A549 (cell line): ENCODE results near the gene COQ7. TPM values are rescaled to one million over a fixed set of nuclear protein-coding genes. Genes with fewer than 3 reads are reported as not detected.

Experiments used
- ATAC-seq, 2 experiments: fragments of 200-7000 bp in 1 of 2; fragments of >200 bp in 1 of 2; cut with Nextera tagmentation in 1 of 2; cut with Tn5 transposase in 1 of 2; 3 replicates each; pipeline versions ENCODE4 v1.8.0 to v1.9.1; 2018 to 2020; ENCODE audit warnings: mild to moderate bottlenecking in 1 of 2, moderate library complexity in 1 of 2
- CTCF ChIA-PET: fragments of 300-600 bp; sonication (Branson Sonifier 250); formaldehyde crosslinking; extraction: SDS; loops from one replicate; lab custom pipeline; 2021; ENCODE audit warnings: antibody characterized with exemption, inconsistent platforms; lab: Yijun Ruan, JAX
- POLR2A ChIA-PET: fragments of 350-600 bp; formaldehyde crosslinking; extraction: SDS; loops from one replicate; lab custom pipeline; 2021; ENCODE audit warnings: antibody characterized with exemption, inconsistent platforms; lab: Yijun Ruan, JAX
- DNase-seq, 2 experiments: peaks; one replicate each; pipeline versions ENCODE4 v3.0.0 to v3.0.0-alpha.2; 2011 to 2016; ENCODE audit warnings: low read depth in 1 of 2, low spot score in 1 of 2
- FAIRE-seq: peaks from 2 replicates; lab custom pipeline; 2011; peaks lifted over from hg19 to GRCh38; lab: Jason Lieb, UNC
- H3K27ac ChIP-seq, 2 experiments: fragments of >200 bp; sonication (Bioruptor Twin); formaldehyde crosslinking; 3 replicates each; pipeline ENCODE4 v1.5.1; 2016 to 2017
- H3K4me1 ChIP-seq: fragments of >200 bp; sonication (Bioruptor Twin); formaldehyde crosslinking; 3 replicates; pipeline ENCODE4 v1.6.1; 2016
- H3K4me2 ChIP-seq: fragments of >200 bp; sonication (Bioruptor Twin); formaldehyde crosslinking; 3 replicates; pipeline ENCODE4 v1.6.1; 2016
- H3K4me3 ChIP-seq: fragments of >200 bp; sonication (Bioruptor Twin); formaldehyde crosslinking; 3 replicates; pipeline ENCODE4 v1.5.1; 2016
- H3K9me3 ChIP-seq: fragments of >200 bp; sonication (Bioruptor Twin); formaldehyde crosslinking; 3 replicates; pipeline ENCODE4 v1.6.1; 2016
- BCL3 ChIP-seq: fragments of >200 bp; sonication (Bioruptor Twin); formaldehyde crosslinking; IDR thresholded peaks from 3 replicates; pipeline ENCODE4 v1.6.1; 2016
- CBX2 ChIP-seq: fragments of 200-600 bp; sonication (generic); IDR thresholded peaks from 2 replicates; pipeline ENCODE4 v1.6.1; 2016; ENCODE audit warnings: low read depth, mild to moderate bottlenecking, borderline replicate concordance
- CEBPB ChIP-seq, 2 experiments: fragments of >200 bp in 1 of 2; sonication (Bioruptor Twin) in 1 of 2; formaldehyde crosslinking in 1 of 2; IDR thresholded peaks; 2 replicates each; pipeline ENCODE4 v1.6.1; 2012 to 2016
- CHD2 ChIP-seq: fragments of 150-350 bp; IDR thresholded peaks from 2 replicates; pipeline ENCODE4 v1.6.1; 2014; ENCODE audit warnings: low read length; ENCODE audit not compliant: partially characterized antibody
- E2F6 ChIP-seq: IDR thresholded peaks from 2 replicates; pipeline ENCODE4 v1.6.1; 2012; ENCODE audit warnings: low read depth, borderline replicate concordance
- EHF ChIP-seq: fragments of 250-450 bp; sonication (Bioruptor Pico); IDR thresholded peaks from 2 replicates; pipeline ENCODE4 v1.5.0; 2020; ENCODE audit warnings: mild to moderate bottlenecking
- HDAC2 ChIP-seq: fragments of 200-600 bp; sonication (generic); IDR thresholded peaks from 2 replicates; pipeline ENCODE4 v1.6.1; 2016
- HEYL ChIP-seq: fragments of 250-450 bp; sonication (Bioruptor Pico); IDR thresholded peaks from 2 replicates; pipeline ENCODE4 v1.8.0; 2021; ENCODE audit warnings: mild to moderate bottlenecking, moderate library complexity
- HOXA7 ChIP-seq: fragments of 250-450 bp; sonication (Bioruptor Pico); IDR thresholded peaks from 2 replicates; pipeline ENCODE4 v1.5.0; 2020; ENCODE audit warnings: mild to moderate bottlenecking, moderate library complexity
- HOXB13 ChIP-seq: fragments of 250-450 bp; sonication (Bioruptor Pico); IDR thresholded peaks from 2 replicates; pipeline ENCODE4 v1.5.0; 2020; ENCODE audit warnings: low read depth, mild to moderate bottlenecking, moderate library complexity
- KDM5A ChIP-seq: fragments of 200-600 bp; sonication (generic); IDR thresholded peaks from 2 replicates; pipeline ENCODE4 v1.6.1; 2016; ENCODE audit warnings: antibody characterized with exemption, mild to moderate bottlenecking
- MAX ChIP-seq: IDR thresholded peaks from 2 replicates; pipeline ENCODE4 v1.6.1; 2012
- NR3C1 ChIP-seq: fragments of >200 bp; sonication (Bioruptor Twin); formaldehyde crosslinking; IDR thresholded peaks from 3 replicates; pipeline ENCODE4 v1.6.1; 2017
- POLR2A ChIP-seq: IDR thresholded peaks from 2 replicates; pipeline ENCODE4 v1.6.1; 2012; ENCODE audit warnings: mild to moderate bottlenecking, low read length
- POLR2AphosphoS2 ChIP-seq: conservative IDR thresholded peaks from 2 replicates; pipeline ENCODE4 v1.6.1; 2012; ENCODE audit warnings: low read length, improper control_type of control experiment, inconsistent platforms
- RNF2 ChIP-seq: fragments of 200-600 bp; sonication (generic); IDR thresholded peaks from 2 replicates; pipeline ENCODE4 v1.6.1; 2016; ENCODE audit warnings: low read depth, mild to moderate bottlenecking, antibody characterized with exemption, moderate library complexity, borderline replicate concordance
- SREBF2 ChIP-seq: fragments of 450-650 bp; IDR thresholded peaks from 2 replicates; pipeline ENCODE4 v1.6.1; 2014; ENCODE audit warnings: mild to moderate bottlenecking, moderate library complexity
- TFCP2L1 ChIP-seq: fragments of 250-450 bp; sonication (Bioruptor Pico); IDR thresholded peaks from 2 replicates; pipeline ENCODE4 v1.5.0; 2021; ENCODE audit warnings: mild to moderate bottlenecking
- TP53 ChIP-seq: fragments of 250-450 bp; sonication (Bioruptor Pico); IDR thresholded peaks from 2 replicates; pipeline ENCODE4 v1.5.0; 2021; ENCODE audit warnings: mild to moderate bottlenecking, moderate library complexity
- USF2 ChIP-seq: fragments of 450-650 bp; IDR thresholded peaks from 2 replicates; pipeline ENCODE4 v1.6.1; 2014; ENCODE audit warnings: antibody characterized with exemption
- ZNF302 ChIP-seq: fragments of 250-450 bp; sonication (Bioruptor Pico); IDR thresholded peaks from 2 replicates; pipeline ENCODE4 v1.9.0; 2021; ENCODE audit warnings: inconsistent platforms, mild to moderate bottlenecking, moderate library complexity
- ZSCAN20 ChIP-seq: fragments of 250-450 bp; sonication (Bioruptor Pico); IDR thresholded peaks from 2 replicates; pipeline ENCODE4 v1.8.0; 2022; ENCODE audit warnings: mild to moderate bottlenecking, moderate library complexity
- WGBS: methylation state at CpG from one replicate; pipeline ENCODE4 v1.1.6; 2017; ENCODE audit errors: missing lambda C conversion rate; 5-methylcytosine and 5-hydroxymethylcytosine counted together
- polyA plus RNA-seq, 4 experiments: library from polyadenylated mRNA; depleted of rRNA in 3 of 4; stranded (reverse); fragments of >200 nt; fragmentation: RNase III in 1 of 4; extraction: RNeasy Plus Mini Kit Qiagen cat#74134 plus additional on column Dnase treatment in 1 of 4; gene quantifications; 2 replicates in 3 of 4; 3 replicates in 1 of 4; pipeline ENCODE4 v1.2.3, GENCODE V29; 2011 to 2017

Gene COQ7
- polyA plus RNA-seq, 2 of the 4 experiments (the other 2 are of a cell fraction) = 16.3 to 23.8 TPM

- ATAC-seq = no peak
- H3K4me2 ChIP-seq = no peak overlapping the region
- WGBS = 93% methylated on average over 11 of the region's 11 CpGs
- no peaks in the 10 kb centered on the region for H3K9me3 ChIP-seq
- ChIA-PET POLR2A (no interaction called here), CTCF (interaction anchor here (2.9 kb wide), 1 partner anchor 62 kb away, joined by 11 read pairs; the partner anchor contains the start of gene TMC7)
- no peak for DNase-seq
- no peak overlapping the region for H3K4me3 ChIP-seq
- no peak overlapping the region for H3K27ac ChIP-seq
- H3K4me1 ChIP-seq = no peaks in the 10 kb centered on the region
- FAIRE-seq = no peak
- no peak for TF ChIP-seq POLR2AphosphoS2
- TF ChIP-seq USF2 = no peak
- no peak for TF ChIP-seq KDM5A
- no peak for TF ChIP-seq HEYL
- TF ChIP-seq, all 56 proteins: peak for 0
Measured at GRCh38 chr16:19044769-19045168, 22.6 kb upstream of the COQ7 start.

- no peak overlapping the region for H3K4me2 ChIP-seq
- POLR2A ChIA-PET = no interaction called here
- H3K27ac ChIP-seq = no peak overlapping the region
- TF ChIP-seq RNF2 (no peak), POLR2A (no peak), ZNF302 (no peak)
- DNase-seq = no peak
- FAIRE-seq = no peak
- H3K4me3 ChIP-seq = no peak overlapping the region
- no peaks in the 10 kb centered on the region for H3K9me3 ChIP-seq
- no peak for ATAC-seq
- 92% methylated on average over 2 of the region's 2 CpGs for WGBS
- CTCF ChIA-PET = interaction anchor here (1.2 to 2.9 kb wide), 2 partner anchors 63 to 76 kb away, joined by 5 to 11 read pairs; partner anchors contain the start of gene TMC7
- no peaks in the 10 kb centered on the region for H3K4me1 ChIP-seq
Measured at GRCh38 chr16:19046062-19046461, 21.4 kb upstream of the COQ7 start.

GRCh38 chr16:19062706-19063105, 4.7 kb upstream of the COQ7 start:
- H3K9me3 ChIP-seq = no peaks in the 10 kb centered on the region
- no peak overlapping the region for H3K4me2 ChIP-seq
- H3K27ac ChIP-seq = no peak overlapping the region
- ChIA-PET CTCF (interaction anchor here (0.5 to 1.3 kb wide), 2 partner anchors 9 to 94 kb away, joined by 3 read pairs; no protein-coding TSS in a partner anchor), POLR2A (interaction anchor here (0.6 kb wide), 1 partner anchor 77 kb away, joined by 3 read pairs; no protein-coding TSS in a partner anchor)
- ATAC-seq = no peak
- no peak overlapping the region for H3K4me3 ChIP-seq
- WGBS = 87% methylated on average over 4 of the region's 4 CpGs
- H3K4me1 ChIP-seq = peaks cover 6% of the 10 kb centered on the region; the same call in 1 of the 3 replicates
- no peak for DNase-seq
- no peak for FAIRE-seq
- TF ChIP-seq KDM5A (no peak), TFCP2L1 (CRISPR knock-in tag) (no peak), HDAC2 (no peak), EHF (CRISPR knock-in tag) (no peak), CHD2 (no peak), POLR2A (no peak), SREBF2 (no peak), NR3C1 (no peak), HEYL (no peak), HOXA7 (CRISPR knock-in tag) (no peak), CEBPB (IDR thresholded peaks at IDR 0.05) (no peak), ZSCAN20 (no peak), HOXB13 (no peak), CBX2 (no peak), E2F6 (no peak), TP53 (CRISPR knock-in tag) (no peak), MAX (no peak), BCL3 (no peak)
